GM19099 (cell line): ENCODE results near the gene WIPF1.

Experiments
- POLR2A ChIP-seq: IDR thresholded peaks from 3 replicates; pipeline ENCODE4 v1.6.1; 2011; ENCODE audit warnings: low read depth; ENCODE audit not compliant: insufficient read length; ENCODE audit errors: extremely low read depth

Gene WIPF1

GRCh38 chr2:174611006-174611405 lies 13.4 kb upstream of the WIPF1 start:
- no peak for TF ChIP-seq POLR2A

GRCh38 chr2:174610243-174610995 lies 12.8 kb upstream of the WIPF1 start:
- no peak for TF ChIP-seq POLR2A

DNA sequence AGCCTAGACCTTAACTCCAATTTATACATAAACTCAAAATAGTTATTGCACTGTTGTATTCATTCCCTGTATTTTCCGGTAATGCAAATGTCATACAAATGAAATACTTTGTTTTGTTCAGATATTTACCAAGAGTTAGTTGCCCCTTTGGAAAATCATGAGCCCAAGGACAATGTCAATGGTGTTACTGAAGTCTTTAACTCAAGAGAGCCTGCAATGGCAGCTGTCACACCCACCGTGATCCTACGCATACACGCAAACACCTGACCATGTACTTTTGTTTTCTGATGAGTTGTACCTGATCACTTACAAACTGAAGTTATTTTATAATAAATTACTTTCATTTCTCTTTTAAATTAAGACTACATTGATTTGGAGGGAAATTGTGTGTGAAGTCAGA lies 11.7 kb upstream of the WIPF1 start:
- no peak for TF ChIP-seq POLR2A

DNA sequence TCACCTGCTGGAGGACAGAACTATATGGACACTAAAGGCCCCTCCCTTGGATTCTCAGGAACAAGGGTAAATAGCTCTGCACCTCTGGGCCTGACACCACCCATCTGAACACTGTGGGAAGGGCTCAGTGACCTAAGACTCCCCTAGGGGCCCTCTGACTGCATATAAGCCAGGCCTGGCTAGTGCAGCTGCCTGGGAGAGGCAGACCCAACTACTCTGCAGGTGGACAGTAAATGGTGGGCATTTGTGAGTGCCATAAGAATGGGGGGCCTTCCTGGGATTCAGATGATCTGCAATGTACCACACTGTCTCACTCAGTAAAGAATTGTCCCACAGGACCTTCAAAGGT lies 11.2 kb upstream of the WIPF1 start:
- peak; percentile 69 for TF ChIP-seq POLR2A

- TF ChIP-seq POLR2A: no peak
Measured at GRCh38 chr2:174607989-174608865, 10.6 kb upstream of the WIPF1 start.

GRCh38 chr2:174607584-174607983 lies 10.0 kb upstream of the WIPF1 start:
- no peak for TF ChIP-seq POLR2A

GRCh38 chr2:174606336-174606735 lies 8.7 kb upstream of the WIPF1 start:
- TF ChIP-seq POLR2A: no peak

GRCh38 chr2:174605687-174606086 lies 8.1 kb upstream of the WIPF1 start:
- no peak for TF ChIP-seq POLR2A

GRCh38 chr2:174603280-174603679 lies 5.7 kb upstream of the WIPF1 start:
- no peak for TF ChIP-seq POLR2A

- TF ChIP-seq POLR2A: no peak
Measured at GRCh38 chr2:174602745-174603144, 5.1 kb upstream of the WIPF1 start.

- no peak for TF ChIP-seq POLR2A
Measured at GRCh38 chr2:174600349-174600748, 2.7 kb upstream of the WIPF1 start.

GRCh38 chr2:174599310-174599921 lies 1.8 kb upstream of the WIPF1 start:
- peak; percentile 1 for TF ChIP-seq POLR2A

DNA sequence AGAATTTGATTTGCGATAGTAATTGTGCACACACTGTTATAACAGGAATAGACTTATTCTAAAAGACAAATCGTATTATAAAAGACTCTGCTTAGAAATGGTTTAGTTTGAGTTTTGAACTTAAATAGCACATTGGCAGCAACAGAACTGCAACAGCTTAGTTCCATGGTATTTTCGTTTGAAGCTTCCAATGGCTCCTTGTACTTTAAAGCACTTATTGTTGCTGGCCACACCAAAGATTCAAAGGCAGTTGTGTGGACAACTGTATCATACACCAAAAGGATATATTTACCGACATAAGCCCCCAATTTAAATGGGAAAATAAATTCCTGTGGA lies 627 bp downstream of the WIPF1 start:
- TF ChIP-seq POLR2A: no peak

- TF ChIP-seq POLR2A: no peak
Measured at GRCh38 chr2:174595891-174596397, 1.7 kb downstream of the WIPF1 start.

GRCh38 chr2:174595116-174595809 lies 2.3 kb downstream of the WIPF1 start:
- TF ChIP-seq POLR2A: peak; percentile 32
